Measurements from ENCODE around the gene MYOCD.

The MYOCD gene

DNA sequence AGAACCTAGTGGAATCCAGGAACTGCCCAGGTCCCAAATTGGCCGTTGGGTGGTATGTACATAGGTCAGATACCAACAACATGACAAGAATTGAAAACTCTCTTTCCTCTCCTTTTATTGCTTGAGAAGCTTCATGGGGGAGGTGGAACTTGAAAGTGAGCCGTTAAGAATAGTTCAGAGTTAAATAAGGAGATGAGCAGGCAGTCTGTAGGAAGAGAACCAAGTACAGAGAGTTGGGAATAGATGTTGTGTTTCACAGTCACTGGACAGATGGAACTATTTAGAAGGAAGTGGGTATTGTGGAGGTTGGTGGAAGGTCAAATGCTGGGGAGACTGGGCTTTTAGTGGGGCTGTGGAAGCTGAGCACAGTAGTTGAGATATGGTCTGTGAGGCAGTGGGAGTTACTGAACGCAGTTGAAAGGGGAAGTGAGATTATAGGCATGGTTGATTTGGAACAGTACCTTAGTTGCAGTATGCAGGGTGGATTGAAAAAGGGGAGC is 150.0 kb downstream of the MYOCD start:
- no peak overlapping the region for H3K9ac ChIP-seq (ENCODE audit: low read depth, low read length)
- H3K36me3 ChIP-seq (ENCODE audit: control insufficient read depth, insufficient read depth, low read length): no peaks in the 10 kb centered on the region
- no peaks in the 10 kb centered on the region for H3K27me3 ChIP-seq (ENCODE audit: control insufficient read depth, insufficient read depth, low read length)
- no peaks in the 10 kb centered on the region for H3K9me3 ChIP-seq (ENCODE audit: control insufficient read depth, insufficient read depth, low read length)
- H3K4me1 ChIP-seq (ENCODE audit: control insufficient read depth, insufficient read depth, low read length): no peaks in the 10 kb centered on the region
- no peak overlapping the region for H3K4me3 ChIP-seq (ENCODE audit: low read depth, low read length)
